ENCODE measurements around the gene MXD4.
"Not testable (repeated sequence)": the region's sequence is repeated elsewhere in the genome, so short reads cannot be mapped to it uniquely, and the experiment has no call there.

The MXD4 gene

GRCh38 chr4:2275546-2276251 lies 13.8 kb upstream of the MXD4 start:
- DNase-seq (ENCODE audit: low spot score), result no peak

DNA sequence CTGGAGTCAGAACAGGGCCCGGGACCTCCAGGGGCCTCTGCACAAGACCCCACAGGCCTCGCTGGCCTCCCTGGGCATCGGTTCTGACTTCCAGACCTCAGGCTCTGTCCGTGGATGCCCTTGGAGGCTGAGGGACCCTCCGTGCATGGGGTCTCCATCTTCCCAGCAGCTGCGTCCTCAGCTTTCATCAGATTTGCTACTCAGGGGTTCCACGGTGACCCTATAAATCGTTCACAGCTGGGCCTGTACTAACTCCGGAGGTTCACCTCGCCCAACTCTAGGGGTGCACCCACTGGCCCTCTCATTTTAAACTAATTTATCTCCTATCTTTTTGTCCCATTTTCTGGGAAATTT lies 13.1 kb upstream of the MXD4 start:
- DNase-seq (ENCODE audit: low spot score), result not testable (repeated sequence)

- DNase-seq (ENCODE audit: low spot score), result no peak
Measured at GRCh38 chr4:2274320-2275043, 12.6 kb upstream of the MXD4 start.

- DNase-seq (ENCODE audit: low spot score), result no peak
Measured at GRCh38 chr4:2273657-2274319, 11.9 kb upstream of the MXD4 start.

DNA sequence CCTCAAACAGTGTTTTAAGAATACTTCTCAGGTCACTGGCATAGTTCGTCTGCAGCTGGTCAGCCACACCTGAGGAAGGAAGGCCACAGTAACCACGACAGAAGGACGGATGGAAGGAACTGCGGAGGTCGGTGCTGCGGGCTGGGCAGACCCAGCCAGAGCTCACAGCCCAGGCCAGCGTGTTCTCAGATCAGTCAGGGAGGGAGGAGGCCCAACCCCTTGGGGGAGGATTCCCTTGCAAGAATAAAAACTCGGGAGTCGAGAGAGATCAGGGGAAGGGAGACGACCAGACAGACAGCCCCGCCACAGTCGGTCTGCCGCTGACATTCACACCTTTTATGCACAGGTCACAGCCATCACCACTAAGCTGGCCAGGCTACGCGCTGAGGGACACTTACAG lies 11.3 kb upstream of the MXD4 start:
- no peak for DNase-seq (ENCODE audit: low spot score)

DNA sequence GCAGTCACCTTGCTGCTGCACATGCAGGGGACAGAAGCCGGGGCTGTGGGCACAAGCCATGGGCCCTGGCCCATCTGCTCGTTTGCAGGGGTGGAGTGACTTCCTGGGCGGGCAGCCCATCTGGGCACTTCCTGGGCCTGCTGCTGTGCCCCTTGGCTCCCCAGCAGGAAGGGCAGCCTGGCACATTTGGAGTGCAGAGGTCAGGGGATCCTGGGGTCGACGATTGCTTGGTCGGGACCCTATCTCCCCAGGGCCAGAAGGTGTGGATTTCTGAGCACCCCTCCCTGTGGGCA lies 10.9 kb upstream of the MXD4 start:
- DNase-seq (ENCODE audit: low spot score), result no peak

- DNase-seq (ENCODE audit: low spot score), result no peak
Measured at GRCh38 chr4:2272026-2272827, 10.3 kb upstream of the MXD4 start.

DNA sequence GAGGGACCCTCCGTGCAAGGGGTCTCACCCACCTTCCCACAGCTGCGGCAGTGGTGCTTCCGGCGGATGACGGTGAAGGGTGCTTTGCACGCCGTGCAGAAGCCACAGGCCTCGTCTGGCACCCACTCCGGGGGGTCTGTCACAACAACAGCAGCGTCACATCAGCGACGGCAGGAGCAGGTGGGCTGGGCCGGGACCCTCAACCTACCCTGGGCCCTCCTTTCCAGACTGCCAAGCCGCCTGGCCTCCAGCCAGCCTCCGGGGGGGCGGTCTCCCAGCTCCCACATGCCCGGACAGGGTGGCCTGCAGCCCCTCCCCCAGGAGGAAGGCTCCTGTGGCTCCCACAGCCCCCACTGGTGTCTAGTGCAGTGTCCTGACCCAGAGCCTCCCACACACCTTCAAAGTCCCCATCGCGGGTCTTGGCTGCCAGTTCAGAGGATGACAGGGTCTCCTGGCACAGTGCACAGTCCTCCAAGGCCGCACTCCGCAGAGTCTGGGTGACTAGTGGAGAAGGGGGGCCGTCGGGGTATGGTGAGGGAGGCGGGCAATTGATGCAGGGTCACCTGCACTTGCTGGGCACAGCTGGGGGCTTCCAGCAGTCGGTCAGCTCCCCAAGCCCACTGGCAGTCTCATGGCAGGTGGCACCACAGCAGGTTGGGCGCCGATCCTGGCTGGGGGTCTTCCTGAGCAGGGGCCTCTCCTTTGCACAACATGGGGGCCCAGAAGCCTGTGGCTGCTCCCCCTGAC lies 9.5 kb upstream of the MXD4 start:
- no peak for DNase-seq (ENCODE audit: low spot score)

DNA sequence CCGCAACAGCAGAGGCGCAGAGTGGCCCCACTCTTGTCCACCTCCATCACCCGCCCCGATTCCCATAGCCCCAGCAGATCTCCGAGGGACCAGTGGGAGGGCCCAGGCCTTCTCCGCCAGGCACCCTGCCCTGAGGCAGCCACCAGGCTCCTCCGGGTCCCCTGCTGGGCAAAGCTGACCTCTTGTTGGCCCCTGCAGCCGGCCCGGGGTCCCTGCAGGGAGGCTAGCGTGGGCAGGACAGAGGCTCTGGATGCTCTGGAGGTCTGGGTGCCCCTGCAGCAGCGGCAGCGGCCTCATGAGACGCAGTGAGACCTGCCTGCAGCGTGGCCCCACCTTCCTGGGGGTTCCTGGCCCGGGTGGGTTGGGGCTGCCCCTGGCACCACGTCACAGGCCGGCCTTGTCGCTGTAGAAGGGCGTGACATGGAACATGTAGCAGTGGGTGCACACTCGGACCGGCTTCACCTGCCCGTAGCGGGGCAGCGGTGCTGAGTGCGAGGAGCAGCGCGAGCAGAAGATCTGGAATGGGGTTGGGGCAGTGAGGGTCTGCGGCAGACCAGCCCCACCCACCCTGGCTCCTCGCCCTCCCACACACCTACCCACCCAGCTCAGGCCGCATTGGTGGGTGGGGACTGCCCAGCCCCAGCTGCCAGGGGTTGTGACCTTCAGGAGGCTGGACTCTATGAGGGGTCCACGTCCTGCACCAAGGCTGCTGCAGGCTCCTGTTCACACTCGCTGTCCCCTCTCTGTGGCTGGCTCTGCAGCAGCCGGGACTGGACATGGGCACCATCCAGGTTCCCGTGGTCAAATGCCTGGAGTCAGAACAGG lies 8.6 kb upstream of the MXD4 start:
- DNase-seq (ENCODE audit: low spot score), result no peak

DNA sequence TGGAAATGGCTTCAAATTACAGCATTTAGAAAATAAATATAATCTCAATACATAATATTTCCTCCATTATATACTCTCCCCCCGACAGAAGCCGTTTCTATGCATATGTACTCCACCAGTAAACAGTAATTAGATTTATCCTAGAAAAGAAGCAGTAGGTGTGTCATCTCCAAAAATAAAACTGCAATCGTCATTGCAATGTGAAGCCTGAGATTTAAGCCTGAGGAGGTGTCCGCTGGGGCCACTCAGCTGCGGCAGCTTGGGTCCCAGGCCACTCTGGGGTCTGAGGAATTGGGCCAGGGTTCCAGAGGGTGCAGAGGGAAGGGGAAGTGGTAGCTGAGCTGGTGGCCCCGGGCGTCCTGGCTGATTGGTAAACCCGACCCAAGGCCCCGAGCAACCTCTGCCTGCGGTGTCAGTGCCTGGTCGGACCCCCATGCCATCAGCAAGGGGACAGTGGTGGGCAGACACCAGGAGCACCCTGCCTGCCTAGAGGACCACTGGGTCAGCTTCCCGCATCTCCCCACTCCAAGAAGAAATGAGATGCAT lies 7.8 kb upstream of the MXD4 start:
- DNase-seq (ENCODE audit: low spot score), result no peak

- DNase-seq (ENCODE audit: low spot score), result no peak
Measured at GRCh38 chr4:2269206-2269531, 7.3 kb upstream of the MXD4 start.

DNA sequence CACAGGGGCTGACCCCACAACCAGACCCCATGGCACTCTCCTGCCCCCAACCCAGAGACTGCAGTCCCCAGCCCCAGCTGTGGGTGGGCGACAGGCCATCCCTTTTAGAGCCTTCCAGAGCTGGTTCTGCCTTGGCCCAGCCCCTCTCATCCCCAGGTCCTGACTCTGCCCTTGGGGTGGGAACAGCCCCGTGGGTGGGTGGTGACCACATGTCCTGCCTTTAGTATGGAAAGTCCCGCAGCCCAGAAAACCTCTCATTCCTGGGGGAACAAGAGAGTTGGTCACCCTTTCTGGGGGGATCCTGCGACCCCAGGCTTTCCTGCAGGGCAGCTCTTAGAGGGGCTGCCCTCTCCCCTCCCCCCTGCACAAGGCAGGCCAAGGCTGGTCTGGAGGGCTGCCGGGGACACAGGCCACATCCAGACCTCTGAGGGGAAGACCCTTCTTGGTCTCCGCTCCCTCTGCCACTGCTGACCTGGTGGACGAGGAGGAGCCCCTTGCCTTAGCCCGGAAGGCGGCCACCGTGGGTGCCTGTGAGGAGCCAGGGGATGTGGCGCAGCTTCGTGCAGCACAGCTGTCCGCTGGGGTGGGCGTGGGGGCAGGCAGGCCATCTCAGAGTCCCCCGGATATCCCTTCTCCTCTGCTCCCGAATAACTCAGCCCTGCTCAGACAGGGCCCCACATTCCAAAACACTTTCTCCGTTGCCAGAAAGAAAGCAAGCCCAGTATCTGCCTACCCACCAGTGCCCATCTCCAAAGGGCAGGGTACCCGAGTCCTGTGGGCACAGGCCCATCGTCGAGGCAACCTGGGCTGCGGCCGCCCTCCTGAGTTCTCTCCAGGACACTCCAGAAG lies 6.7 kb upstream of the MXD4 start:
- no peak for DNase-seq (ENCODE audit: low spot score)

GRCh38 chr4:2267841-2268240 lies 5.9 kb upstream of the MXD4 start:
- DNase-seq (ENCODE audit: low spot score), result no peak

DNA sequence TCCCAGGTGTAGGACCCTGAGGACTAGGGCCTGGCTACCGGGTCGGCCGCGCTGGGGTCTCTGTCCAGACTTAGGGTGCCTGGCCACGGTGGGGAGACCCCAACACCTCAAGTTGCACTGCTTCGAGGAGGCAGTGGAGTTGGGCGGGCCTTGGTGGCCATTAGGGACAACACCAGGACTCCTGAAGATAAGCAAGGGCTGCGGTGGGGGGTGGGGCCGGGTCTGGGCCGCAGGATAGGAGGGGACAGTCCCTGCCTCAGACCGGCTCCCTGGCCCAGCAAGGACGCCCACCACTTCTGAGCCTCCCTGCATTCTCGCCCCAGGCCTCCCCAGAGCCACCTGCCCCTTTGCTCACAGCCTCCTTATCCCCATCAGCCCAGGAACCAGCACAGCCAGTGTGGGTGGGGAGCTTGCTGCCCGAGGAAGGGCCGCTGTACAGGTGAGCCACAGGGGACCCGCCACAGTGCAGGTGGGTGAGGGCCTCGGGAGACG lies 5.5 kb upstream of the MXD4 start:
- no peak for DNase-seq (ENCODE audit: low spot score)

DNA sequence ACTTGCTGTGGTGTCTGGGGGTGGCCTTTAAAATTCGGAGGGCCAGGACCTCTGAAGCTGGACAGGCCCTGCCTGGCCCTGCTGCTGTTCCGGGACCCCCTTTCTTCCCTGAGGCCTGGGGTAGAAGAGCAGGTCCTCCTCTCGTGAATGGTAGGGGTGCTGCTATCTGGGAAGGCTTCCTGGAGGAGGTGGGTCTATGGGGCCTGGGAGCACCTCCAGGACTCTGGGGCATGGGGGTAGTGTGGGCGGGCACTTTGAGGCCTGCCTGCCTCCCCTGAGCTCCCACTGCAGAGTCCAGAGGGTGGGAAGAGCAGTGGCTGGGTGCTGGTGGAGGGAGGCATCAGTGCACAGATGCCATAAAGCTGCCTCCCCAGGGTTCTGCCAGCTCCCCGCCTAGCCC lies 4.9 kb upstream of the MXD4 start:
- no peak for DNase-seq (ENCODE audit: low spot score)

- no peak for DNase-seq (ENCODE audit: low spot score)
Measured at GRCh38 chr4:2266181-2266580, 4.3 kb upstream of the MXD4 start.

DNA sequence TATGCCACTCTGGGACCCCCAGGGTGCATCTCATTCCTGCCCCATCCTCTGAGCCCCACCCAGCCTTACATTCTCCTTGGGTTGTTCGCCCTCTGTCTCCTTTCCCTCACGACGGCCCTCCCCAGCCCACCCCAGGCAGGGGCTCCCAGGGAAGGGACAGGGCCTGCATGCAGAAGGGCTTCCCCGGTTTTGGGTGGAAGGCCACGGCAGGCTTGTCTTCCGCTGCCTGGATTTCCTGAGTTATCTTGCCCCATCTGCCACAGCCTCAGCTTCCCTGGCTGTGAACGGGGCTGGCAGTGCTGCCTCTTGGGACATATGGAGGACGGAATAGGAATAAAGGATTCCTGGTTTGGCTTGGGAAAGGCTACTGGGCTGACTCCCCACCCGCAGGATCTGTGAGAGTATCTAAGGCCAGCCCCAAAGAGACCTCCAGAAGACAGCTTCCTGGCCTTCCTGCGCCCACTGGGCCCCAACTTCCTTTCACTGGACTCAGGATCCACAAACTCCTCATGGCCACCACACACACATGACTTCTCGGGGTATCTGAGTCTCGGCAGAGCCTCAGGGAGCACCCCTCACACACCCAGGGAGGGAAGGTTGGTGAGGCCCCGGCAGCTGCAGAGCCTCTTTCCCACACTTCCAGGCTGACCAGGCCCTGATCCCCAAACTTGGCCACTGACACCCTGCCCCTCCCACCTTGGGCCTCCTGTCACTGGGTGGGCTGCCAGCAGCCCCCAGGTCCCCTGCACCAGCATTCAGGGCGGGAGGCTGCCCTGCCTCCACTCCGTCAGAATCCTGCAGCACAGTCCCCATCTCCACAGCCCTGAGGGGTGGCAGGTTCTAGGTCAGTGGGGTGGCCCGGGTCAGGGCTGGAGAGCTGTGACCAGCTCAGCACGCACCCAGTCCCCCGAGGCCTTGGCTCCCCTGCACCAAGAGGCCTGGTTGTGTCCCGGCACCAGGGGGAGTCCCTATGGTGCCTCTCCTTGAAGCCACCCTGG lies 3.5 kb upstream of the MXD4 start:
- DNase-seq (ENCODE audit: low spot score), result no peak

DNA sequence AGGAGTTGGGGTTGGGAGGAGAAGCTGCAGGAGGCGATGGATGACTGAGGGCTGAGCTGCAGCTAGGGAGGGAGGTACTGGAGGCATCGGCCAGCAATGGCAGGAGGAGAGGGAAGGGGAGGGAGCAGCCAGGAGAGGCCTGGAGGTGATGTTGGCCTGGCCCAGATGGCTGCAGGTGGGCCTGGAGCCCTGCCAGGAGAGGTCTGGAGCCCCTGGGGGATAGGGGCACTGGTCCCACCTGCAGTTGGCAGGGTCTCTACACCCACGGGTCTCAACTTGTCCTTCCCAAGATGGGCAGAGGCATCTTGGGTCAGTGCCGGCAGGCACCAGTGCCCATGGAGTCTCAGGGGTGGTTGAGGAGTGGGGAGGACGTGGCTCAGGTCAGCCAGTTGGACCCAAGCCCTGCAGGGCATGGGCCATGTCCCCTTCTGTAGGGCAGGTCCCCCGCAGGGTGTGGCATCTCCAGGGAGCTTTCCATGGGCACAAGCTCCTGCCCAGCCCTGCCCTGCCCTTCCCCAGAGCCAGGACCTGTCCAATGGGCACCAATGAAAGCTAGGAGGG lies 2.7 kb upstream of the MXD4 start:
- DNase-seq (ENCODE audit: low spot score), result no peak

Measured in CD4-positive, alpha-beta T cell treated with Interleukin-2 at 100 ng/mL for 4 hours (primary cell).